Neutrophil (primary cell): ENCODE results near the gene SMYD2.

Experiments
- H3K27ac ChIP-seq: fragments of 200-600 bp; sonication (generic); 2 replicates; pipeline ENCODE4 v1.5.1; 2016; ENCODE audit warnings: mild to moderate bottlenecking, moderate library complexity
- H3K27me3 ChIP-seq: fragments of 200-600 bp; sonication (generic); 2 replicates; pipeline ENCODE4 v1.6.0; 2016; ENCODE audit warnings: mild to moderate bottlenecking
- H3K36me3 ChIP-seq: fragments of 200-600 bp; sonication (generic); 2 replicates; pipeline ENCODE4 v1.5.1; 2017
- H3K4me1 ChIP-seq, 2 experiments: fragments of 200-600 bp in 1 of 2; sonication (generic) in 1 of 2; 1 replicate in 1 of 2; 2 replicates in 1 of 2; pipeline versions ENCODE4 v1.5.1 to v1.6.1; 2013 to 2016; ENCODE audit warnings: low read depth in 1 of 2, low read length in 1 of 2, mild to moderate bottlenecking in 1 of 2, moderate library complexity in 1 of 2; ENCODE audit not compliant: control insufficient read depth in 1 of 2, insufficient read depth in 1 of 2
- H3K4me3 ChIP-seq, 2 experiments: fragments of 200-600 bp in 1 of 2; sonication (generic) in 1 of 2; 1 replicate in 1 of 2; 2 replicates in 1 of 2; pipeline ENCODE4 v1.5.1; 2013 to 2016; ENCODE audit warnings: low read depth in 1 of 2, low read length in 1 of 2, mild to moderate bottlenecking in 1 of 2, moderate library complexity in 1 of 2
- H3K9me3 ChIP-seq: fragments of 200-600 bp; sonication (generic); 2 replicates; pipeline ENCODE4 v1.5.1; 2016
- TF ChIP-seq, protein P1 (sequence below): fragments of 200-600 bp; sonication (generic); IDR thresholded peaks from 2 replicates; pipeline ENCODE4 v1.5.1; 2016; ENCODE audit warnings: antibody characterized with exemption

SMYD2 gene

DNA sequence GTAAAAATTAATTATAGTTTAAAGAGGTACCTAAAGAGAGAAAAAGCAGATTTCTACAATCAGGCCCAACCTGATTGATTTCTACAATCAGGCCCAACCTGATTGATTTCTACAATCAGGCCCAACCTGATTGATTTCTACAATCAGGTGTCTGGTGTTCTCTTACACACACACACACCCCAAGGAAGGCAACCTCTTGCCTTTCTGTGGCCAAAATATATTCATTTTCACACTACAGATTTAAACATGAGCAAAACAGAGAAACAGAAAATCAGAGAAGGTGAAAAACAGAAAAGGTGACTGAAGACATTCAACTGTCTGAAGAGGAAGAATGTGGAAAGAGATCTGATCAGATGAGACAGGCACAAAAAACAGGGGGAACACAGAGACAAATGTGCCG lies 104.5 kb downstream of the SMYD2 start:
- TF ChIP-seq, protein P1, sequence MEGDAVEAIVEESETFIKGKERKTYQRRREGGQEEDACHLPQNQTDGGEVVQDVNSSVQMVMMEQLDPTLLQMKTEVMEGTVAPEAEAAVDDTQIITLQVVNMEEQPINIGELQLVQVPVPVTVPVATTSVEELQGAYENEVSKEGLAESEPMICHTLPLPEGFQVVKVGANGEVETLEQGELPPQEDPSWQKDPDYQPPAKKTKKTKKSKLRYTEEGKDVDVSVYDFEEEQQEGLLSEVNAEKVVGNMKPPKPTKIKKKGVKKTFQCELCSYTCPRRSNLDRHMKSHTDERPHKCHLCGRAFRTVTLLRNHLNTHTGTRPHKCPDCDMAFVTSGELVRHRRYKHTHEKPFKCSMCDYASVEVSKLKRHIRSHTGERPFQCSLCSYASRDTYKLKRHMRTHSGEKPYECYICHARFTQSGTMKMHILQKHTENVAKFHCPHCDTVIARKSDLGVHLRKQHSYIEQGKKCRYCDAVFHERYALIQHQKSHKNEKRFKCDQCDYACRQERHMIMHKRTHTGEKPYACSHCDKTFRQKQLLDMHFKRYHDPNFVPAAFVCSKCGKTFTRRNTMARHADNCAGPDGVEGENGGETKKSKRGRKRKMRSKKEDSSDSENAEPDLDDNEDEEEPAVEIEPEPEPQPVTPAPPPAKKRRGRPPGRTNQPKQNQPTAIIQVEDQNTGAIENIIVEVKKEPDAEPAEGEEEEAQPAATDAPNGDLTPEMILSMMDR, result no peak
- Histone ChIP-seq H3K4me3 (no peak overlapping the region), H3K27ac (no peak overlapping the region), H3K27me3 (no peaks in the 10 kb centered on the region), H3K9me3 (no peaks in the 10 kb centered on the region), H3K4me1 (no peaks in the 10 kb centered on the region), H3K36me3 (no peaks in the 10 kb centered on the region)

DNA sequence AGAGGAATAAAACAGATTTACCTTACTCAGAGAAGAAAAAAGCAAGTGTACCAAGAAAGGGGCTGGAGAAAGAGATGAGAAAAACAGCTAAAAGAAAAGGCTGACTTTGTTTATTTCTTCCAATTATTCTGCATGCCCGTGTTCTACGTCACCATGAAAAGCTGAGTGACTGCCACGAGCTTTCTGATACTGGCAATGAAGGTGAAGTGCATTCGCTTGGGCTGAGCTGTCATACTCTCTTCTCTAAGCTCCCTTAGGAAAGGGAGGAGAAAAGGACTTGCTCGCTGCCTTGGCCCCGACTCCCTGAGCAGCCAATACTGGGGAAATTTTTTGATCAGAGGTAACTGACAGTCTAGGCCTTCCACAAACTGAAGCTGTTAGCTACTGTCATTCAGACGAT lies 105.4 kb downstream of the SMYD2 start:
- no peaks in the 10 kb centered on the region for H3K4me1 ChIP-seq
- TF ChIP-seq, protein P1, result no peak
- H3K9me3 ChIP-seq, result no peaks in the 10 kb centered on the region
- no peak overlapping the region for H3K4me3 ChIP-seq
- no peaks in the 10 kb centered on the region for H3K27me3 ChIP-seq
- H3K36me3 ChIP-seq, result no peaks in the 10 kb centered on the region
- no peak overlapping the region for H3K27ac ChIP-seq
